Activated gamma-delta T cell (primary cell): ENCODE measurements around the gene CASP3.
"Not testable (repeated sequence)": the region's sequence is repeated elsewhere in the genome, so short reads cannot be mapped to it uniquely, and the experiment has no call there.

Experiments used
- DNase-seq: peaks from one replicate; lab custom pipeline; 2025; lab: John Stamatoyannopoulos, UW

The CASP3 gene

GRCh38 chr4:184664445-184665210 lies 15.4 kb upstream of the CASP3 start:
- no peak for DNase-seq

DNA sequence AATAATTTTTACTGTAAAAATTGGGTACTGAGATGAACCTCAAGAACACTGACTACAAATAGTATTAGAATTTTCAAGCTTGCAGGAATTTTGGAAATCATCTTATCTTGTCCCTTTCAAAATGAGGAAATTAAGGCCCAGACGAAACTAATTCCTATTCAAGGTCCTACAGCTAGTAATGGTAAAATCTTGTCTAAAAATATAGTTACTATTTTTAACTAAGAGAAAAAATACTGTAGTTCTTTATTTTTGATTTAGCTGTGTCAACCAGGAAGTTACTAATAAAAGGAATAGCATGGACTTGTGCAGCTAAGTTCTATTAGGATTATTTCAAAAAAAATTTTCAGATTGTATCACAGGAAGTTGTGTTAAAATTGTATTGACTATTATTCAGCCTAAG lies 13.0 kb upstream of the CASP3 start:
- no peak for DNase-seq

GRCh38 chr4:184660978-184661377 lies 11.7 kb upstream of the CASP3 start:
- no peak for DNase-seq

- not testable (repeated sequence) for DNase-seq
These were observed 8.6 kb upstream of the CASP3 start for GRCh38 chr4:184657820-184658219.

DNA sequence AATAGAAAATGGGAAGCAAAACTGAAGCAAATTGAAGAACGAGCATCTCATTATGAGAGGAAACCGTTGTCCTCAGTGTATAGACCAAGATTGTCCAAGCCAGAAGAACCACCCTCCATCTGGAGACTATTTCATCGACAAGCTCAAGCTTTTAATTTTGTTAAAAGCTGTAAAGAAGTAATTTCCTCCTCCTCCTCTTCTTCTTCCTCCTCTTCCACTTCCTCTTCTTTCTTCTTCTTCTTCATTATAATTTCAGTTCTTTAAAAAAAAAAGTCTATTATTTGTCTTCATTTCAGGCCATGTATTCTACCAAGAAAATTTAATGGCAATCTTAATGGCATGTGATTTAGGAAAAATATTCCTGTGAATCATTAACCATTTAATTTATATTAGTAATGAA lies 7.9 kb upstream of the CASP3 start:
- DNase-seq, result no peak

DNA sequence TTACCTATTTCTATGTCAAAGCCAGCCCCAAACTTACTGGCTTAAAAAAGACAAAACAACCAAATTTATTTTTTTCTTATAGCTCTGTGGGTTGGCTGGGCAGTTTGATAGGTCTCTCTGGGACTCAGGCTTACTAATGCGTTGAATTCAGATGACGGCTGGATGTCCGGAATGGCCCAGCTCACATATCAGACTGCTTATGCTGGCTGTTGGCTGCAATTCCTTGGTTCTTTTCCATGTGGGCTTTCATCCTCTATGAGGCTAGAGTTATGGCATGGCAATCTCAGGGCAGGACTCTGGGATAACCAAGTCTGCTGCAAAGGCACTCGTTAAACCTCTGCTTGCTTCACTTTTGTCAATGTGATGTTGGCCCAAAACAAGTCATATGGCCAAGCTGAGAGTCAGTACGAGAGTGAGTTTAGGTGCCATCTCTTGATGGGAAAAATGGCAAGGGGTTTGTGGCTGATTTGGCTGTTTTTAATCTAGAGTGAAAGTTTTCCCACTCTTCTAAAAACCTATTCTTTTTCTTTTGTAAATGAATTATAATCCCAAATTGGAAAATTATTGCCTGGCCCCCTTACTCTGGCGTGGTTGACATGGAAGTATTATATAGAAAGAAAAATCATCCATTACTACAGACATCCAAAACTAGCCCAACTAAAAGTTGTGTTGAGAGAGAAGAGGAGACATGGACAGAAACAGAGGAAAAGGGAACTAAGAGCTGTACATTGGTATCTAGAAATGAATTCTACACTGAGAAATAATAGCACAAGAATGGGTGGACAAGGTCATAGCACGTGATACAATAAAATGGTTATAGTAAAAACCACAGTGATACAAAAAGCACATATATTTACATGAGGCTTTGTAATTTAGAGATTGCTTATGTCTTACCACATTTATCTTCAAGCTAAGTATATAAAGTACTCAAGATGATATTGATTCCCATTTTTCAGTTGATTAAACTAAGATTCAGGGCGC lies 6.9 kb upstream of the CASP3 start:
- no peak for DNase-seq

DNA sequence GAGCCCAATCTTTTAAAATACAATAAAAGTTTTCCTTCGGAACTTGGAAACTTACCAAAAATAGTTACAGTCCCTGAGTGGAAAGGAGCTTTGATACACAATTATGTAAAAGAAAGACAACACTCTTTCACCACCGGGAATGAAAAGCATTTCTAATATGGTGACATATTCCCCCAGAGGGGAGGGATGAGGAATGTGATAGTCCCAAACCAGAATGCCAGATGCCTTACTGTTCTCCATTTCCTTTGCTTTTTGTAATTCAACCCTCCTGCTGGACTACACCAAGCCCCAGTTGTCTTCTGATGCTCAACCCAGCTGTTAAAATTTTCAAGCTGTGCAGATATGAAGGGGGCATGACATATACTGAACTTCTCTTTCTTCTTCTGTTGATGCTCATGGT lies 4.4 kb upstream of the CASP3 start:
- no peak for DNase-seq

- not testable (repeated sequence) for DNase-seq
These were observed 3.4 kb upstream of the CASP3 start for GRCh38 chr4:184652681-184653080.

DNA sequence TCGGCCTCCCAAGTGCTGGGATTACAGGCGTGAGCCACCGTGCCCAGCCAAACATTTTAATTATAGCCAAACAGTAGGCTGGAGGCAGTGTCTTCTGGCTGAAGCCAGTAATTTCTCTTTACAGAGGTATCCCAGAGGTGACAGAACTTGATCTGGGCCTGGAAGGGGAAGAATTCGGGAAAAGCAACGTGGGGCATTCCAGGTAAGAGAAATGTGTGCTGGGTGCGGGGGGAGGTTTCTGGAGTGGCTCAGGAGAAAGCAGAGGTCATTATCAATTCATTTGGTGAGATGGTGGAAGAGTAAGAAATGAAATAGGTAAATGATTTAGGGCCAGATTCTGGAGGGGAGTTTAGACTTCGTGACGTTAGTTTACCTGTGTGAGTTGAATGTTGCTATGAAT lies 2.7 kb upstream of the CASP3 start:
- no peak for DNase-seq

GRCh38 chr4:184649971-184650855 lies 966 bp upstream of the CASP3 start:
- no peak for DNase-seq

DNA sequence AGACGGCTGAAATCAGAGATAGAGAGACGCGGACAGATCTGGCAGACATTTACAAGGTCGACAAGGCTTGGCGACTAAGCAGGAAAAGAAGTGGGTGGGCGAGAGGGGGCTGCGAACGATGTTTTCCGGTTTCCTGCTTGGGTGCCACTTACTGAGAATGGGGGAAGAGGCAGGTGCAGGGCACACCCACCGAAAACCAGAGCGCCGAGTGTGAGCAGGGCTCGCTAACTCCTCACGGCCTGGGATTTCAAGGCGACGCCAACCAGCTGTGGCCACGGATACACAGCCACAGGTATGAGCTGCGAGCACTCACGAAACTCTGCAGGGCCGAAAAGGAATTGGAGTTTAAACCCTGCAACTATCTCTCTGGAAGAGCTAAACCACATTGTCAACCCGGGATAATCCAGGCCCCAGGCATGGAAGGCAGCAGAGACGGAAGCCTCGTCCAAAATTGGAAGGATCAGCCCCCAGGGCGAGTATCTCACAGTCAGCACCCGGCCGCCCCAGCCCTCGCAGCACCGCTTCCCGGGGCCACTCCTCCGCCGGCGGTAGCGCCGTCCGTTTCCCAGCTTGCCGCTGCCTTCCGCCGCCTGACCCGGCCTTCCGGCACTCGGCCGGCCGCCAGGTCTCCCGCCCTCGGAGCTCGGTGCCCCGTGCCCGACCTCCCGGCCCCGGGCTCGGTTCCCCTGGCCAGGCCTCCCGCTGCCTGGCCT lies 778 bp downstream of the CASP3 start:
- peak; percentile 41 for DNase-seq

DNA sequence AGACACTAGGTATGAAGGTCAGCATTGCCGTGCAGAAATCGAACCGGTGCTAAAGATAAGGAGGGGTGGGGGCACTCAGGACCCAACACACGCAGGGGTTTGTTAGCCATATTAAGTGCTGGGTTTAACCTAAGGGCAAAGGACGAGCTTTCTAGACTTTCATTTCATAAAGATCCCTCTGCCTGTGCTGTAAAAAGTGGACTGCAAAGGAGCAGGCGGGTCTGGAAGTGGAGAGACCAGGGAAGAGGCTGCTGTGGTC lies 1.3 kb downstream of the CASP3 start:
- DNase-seq, result no peak

GRCh38 chr4:184647266-184648053 lies 1.8 kb downstream of the CASP3 start:
- DNase-seq, result no peak

DNA sequence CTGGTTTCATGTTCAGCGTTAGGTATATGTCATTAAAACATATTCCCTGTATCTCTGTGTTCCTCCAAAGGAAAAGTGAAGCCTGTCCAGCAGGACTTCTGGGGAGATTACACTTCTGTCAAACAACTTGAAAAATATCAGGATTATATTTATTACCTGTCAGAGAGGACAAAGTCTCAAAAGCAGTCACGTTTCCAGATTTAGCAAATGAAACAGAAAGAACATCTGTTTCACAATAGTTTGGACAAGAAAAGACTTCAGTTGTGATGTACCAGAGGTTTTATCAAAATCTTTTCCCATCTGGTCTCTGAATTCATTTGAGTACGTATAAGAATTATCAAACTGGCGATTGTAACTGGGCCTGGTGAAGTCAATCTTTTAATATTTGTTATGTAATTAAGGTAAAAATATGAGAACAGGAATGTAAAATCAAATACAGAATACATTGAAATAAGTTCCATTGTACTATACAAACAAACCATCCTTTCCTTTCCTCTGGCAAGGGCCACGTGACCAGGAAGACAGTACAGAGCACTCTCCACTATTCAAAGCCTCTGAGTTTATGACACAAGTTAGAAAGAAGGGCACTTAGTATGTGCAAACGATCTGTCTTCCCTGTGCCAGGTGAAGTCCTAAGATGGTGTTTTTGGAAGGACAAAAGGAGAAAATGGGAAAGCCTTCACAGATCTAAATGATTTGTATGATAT lies 3.2 kb downstream of the CASP3 start:
- no peak for DNase-seq

GRCh38 chr4:184644553-184645307 lies 4.5 kb downstream of the CASP3 start:
- DNase-seq, result no peak

DNA sequence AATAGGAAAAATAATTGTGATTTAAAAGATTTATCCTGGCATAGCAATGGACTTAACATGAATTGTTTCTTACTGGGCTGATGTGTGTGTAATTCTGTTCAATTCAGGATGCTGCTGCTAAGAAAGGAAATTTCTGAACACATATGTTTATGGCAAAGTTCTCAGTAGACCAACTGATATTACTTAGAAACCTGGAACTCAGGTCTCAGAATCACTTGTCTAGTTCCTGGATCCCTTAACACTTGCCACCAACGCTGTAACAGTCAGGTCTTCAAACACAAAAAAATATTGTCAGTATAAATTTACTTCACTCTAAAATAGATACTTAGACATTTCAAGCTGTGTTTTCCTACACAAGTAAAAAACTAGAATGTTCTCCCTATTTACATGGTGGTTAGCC lies 5.5 kb downstream of the CASP3 start:
- no peak for DNase-seq

DNA sequence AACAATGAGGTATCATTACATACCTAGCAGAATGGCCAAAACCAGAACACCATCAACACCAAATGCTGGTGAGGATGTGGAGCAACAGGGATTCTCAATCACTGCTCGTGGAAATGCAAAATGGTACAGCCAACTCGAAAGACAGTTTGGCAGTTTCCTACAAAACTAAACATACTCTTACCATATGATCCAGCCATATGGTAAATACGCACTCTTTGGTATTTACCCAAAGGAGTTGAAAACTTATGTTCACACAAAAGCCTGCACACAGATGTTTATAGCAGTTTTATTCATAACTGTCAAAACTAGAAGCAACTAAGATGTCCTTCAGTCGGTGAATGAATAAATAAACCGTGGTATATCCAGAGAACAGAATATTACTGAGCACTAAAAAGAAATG lies 7.8 kb downstream of the CASP3 start:
- DNase-seq, result no peak

DNA sequence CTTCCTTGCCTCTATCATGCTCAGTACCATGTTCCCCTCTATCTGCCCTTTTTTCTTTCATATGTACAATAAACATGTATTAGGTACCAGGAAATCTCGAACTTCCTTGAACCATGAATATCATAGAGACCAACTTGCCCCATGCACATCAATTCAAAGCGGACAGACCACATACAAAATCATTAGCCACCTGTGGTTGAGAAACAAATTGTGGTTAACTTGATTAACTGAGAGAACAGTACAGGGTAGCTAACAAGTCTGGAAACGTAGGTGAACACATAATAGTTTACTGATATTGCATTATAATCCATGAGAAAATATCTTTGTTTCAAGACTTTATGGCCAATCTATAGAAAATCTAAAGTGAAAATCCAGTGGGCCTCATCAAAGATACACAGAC lies 8.2 kb downstream of the CASP3 start:
- DNase-seq, result no peak

DNA sequence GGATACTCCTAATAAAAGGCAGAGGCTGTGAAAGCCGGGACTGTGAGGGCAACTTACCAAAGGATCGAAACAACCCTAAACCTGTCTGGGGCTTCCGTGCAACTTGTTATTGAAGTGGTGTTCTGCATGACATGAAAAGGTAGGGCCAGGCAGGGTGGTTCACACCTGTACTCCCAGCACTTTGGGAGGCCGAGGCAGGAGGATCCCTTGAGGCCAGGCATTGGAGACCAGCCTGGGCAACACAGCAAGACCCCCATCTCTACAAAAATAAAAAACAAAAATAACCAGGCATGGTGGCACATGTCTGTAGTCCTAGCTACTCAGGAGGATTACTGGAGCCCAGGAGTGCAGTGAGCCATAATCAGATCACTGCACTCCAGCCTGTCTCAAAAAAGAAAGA lies 12.3 kb downstream of the CASP3 start:
- no peak for DNase-seq
